GM18951 (cell line): ENCODE measurements around the gene NT5C1B.

ENCODE experiments used
- POLR2A ChIP-seq: IDR thresholded peaks from 4 replicates; pipeline ENCODE4 v1.6.1; 2011; ENCODE audit warnings: mild to moderate bottlenecking; ENCODE audit not compliant: insufficient read length, insufficient read depth; ENCODE audit errors: extremely low read depth
- in situ Hi-C: fragments of 300-500 bp; cut with MboI; formaldehyde crosslinking; loops from one replicate; pipeline ENCODE4 v1.12.0; 2022; ENCODE audit warnings: low sequenced_read_pairs, mixed read lengths, inconsistent platforms; ENCODE audit not compliant: unreplicated experiment

Gene NT5C1B

GRCh38 chr2:18592372-18592771 lies 3.0 kb upstream of the NT5C1B start:
- no peak for TF ChIP-seq POLR2A
- in situ Hi-C loops, result no loop called here

DNA sequence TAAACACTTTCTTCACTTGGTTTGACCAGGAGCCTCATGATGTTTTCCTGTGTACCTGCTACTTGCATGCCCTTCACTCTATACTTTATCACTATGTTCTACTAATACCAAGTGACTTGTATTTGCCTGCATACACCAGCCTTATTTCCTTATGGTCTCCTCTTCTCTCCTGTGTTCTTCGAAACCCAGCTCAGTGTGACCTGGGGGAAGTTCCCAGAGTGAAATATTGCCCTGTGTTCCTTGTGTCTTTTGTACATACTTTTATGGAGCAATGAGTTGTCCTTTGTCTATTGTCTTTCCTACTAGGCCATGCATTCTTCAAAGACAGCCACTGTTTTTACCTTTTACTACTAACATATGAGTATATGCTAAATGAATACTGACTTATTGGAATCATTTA lies 567 bp downstream of the NT5C1B start:
- in situ Hi-C loops, result no loop called here
- no peak for TF ChIP-seq POLR2A

DNA sequence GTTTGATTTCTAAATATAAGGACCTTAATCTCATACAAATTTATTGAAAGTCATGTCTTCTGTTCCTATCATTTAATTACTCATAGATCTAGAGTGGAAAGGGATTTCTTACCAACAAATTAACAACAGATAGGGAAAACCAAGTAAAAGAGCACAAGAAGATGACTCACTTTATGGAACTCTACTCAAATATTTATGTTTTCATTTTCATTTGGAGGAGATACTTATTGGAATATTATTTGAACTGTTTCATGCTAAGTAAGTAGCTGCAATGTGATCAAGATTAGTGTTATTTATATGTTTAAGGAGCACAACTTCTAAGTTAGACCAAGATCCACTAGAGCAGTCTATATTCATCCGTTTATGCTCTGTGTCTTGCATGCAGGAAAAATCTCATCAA lies 1.3 kb downstream of the NT5C1B start:
- no peak for TF ChIP-seq POLR2A
- in situ Hi-C loops, result no loop called here

DNA sequence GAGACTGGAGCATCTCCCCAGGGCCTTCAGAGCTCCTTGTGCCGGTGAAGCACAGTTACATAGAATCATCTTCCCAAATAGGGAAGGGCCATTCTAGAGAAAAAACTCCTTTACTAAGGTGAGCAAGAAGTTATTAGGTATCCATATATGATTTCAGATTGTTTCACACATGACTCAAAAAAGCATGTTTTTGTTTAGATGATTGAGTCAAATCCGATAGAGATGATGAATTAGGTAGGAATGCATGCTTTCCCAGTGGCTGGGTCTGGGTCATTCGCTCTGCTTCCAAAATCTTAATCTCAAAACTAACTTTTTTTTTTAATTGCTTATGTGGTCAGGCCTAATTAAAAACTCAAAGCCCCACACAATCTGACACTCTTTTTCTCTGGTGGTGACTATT lies 3.8 kb downstream of the NT5C1B start:
- in situ Hi-C loops, result no loop called here
- TF ChIP-seq POLR2A, result no peak

DNA sequence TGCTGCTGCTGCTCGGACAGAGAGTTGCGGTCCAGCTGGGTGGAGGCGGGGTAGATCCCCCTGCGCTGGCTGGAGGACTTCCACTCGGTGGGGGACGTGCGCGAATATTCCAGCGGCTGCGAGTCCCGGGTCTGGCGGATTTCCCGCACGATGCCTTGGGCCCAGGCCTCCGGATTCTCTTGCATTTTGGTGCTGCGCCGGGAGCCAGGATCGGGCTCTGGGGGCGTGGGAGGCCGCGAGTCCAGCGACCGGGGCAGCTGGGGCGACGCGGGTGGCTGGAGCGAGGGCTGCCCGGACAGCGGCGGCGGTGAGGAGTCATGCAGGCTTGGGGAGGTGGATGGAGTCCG lies 4.8 kb downstream of the NT5C1B start:
- TF ChIP-seq POLR2A, result no peak
- in situ Hi-C loops, result no loop called here

DNA sequence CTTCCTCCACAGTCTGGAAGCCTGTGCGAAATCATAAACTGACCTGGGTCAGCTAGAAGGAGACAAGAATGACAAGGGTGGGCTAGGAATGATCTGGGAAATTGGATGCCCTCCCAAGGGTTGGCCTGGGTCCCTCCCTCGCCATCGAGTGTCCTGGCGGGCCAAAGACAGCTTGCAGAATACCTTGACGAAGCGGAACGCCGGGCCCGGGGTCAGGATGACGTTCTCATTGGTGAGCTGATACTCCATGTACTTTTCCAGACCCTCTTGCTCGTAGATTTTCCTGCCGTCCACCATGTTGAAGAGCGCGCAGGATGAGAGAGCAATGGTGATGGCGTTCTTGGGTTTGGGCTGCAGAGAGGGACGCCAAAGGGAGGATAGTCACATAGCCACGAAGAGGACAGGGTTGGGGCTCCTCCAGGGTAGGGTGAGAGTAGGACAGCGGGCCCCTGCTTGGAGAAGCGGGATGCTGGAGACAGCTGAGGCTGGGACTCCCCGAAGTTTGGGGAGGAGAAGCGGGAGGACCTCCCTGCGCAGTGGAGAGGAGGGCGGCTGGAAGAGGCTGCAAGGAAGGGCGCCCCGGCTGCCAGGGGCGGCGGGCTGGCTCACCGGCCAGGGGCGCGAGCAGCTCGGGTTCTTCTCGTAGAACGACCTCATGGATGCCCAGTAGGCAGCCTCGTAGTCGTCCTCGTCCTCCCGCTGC lies 5.3 kb downstream of the NT5C1B start:
- TF ChIP-seq POLR2A, result no peak
- in situ Hi-C loops, result no loop called here

GRCh38 chr2:18580606-18581005 lies 8.8 kb downstream of the NT5C1B start:
- TF ChIP-seq POLR2A, result no peak
- in situ Hi-C loops, result no loop called here

- in situ Hi-C loops, result no loop called here
- TF ChIP-seq POLR2A, result no peak
These were observed 11.3 kb downstream of the NT5C1B start for GRCh38 chr2:18578033-18578432.

- no peak for TF ChIP-seq POLR2A
- in situ Hi-C loops, result no loop called here
These were observed 23.1 kb downstream of the NT5C1B start for GRCh38 chr2:18566145-18566769.

DNA sequence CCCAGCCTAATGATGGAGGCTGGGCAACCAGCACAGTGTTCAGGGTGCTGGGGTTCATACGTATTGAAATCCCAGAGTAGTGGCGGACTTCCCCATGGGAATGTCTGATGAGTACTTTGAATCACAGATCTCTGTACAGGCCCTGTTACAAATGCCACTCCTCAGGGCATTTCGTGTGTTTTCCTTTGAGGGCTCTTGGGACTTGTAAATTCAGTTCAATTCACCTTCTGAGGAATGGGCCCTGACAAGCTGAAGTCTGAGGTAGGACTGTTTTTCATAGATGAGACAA lies 28.6 kb downstream of the NT5C1B start:
- peak; percentile 49 for TF ChIP-seq POLR2A
- in situ Hi-C loops, result no loop called here

GRCh38 chr2:18560031-18560796 lies 29.2 kb downstream of the NT5C1B start, which contains the start of gene RDH14:
Gene RDH14 (minus strand): TSS chr2:18560653. CDS start chr2:18560572, 81 bp downstream.
- peak; percentile 79 for TF ChIP-seq POLR2A
- in situ Hi-C loops, result no loop called here

DNA sequence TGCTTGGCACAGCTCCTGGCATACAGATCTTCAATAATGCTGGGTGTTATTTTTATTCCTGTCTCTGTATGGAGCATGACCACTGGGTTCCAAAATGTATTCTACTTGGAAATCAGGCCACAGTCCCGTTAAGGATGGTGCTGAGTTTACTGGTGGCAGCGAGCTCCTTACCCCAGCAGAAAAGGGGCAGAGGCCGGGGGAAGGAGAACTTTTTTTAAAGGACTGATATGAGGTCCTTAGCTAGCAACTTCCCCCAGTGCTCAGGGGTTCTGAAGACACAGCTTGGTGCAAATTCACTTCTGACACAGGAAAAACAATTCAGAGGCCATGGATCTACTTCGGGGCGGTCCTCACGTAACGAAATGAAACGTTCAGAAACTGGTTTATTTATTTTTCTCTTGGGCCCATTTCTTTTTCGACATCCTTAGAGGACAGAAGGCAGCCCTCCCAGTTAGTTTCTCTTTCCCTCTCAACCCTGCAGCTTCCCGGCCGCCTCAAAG lies 29.8 kb downstream of the NT5C1B start:
- in situ Hi-C loops, result no loop called here

DNA sequence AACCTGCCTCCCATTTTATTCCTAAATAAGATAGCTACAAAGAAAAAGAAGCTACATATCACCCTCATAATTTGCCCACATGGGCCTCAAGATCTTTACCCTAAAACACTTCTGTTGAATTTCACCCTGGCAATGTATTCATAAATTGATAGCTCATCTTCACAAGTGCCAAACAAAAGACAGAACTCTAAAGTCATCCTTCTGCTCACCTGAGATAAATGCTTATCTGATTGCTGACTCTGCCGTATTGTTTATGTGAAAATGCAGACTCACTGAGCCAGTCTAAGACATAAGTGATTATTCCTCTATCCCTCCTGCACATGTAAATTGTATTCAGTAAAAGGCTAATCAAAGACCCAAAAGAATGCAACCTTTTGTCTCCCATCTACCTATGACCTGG lies 30.9 kb downstream of the NT5C1B start:
- in situ Hi-C loops, result no loop called here
- no peak for TF ChIP-seq POLR2A

More for the DNA sequence above, 29.8 kb downstream of the NT5C1B start:
- no peak for TF ChIP-seq POLR2A

DNA sequence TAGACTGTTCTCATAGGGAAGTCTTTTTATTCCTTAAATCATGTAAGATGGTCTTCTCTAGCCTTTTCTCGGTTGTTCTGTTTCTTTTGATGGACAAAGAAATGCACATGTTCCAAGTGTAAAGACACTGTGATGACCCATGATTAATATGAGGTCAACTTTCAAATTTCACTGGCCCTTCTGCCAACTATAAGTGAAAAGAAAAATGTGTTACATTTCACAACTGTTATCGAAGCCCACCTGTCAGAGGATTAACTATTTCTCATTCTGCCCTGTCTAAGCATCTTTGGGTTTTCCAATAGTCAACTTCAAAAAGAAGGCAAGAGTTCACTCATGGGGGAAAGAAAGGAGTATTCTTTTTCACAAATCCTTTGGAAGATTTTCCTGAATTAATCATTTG lies 32.2 kb downstream of the NT5C1B start:
- in situ Hi-C loops, result no loop called here
- no peak for TF ChIP-seq POLR2A
